CD4-positive, alpha-beta T cell treated with Interleukin-10 for 1 hour (primary cell): Measurements from ENCODE around the gene MAP3K20.
"Not testable (repeated sequence)": the region's sequence is repeated elsewhere in the genome, so short reads cannot be mapped to it uniquely, and the experiment has no call there.

ENCODE experiments used
- DNase-seq: peaks from one replicate; pipeline ENCODE4 v3.0.0-alpha.2; 2020

Gene MAP3K20

GRCh38 chr2:173075781-173076580 lies at the start of gene MAP3K20:
Gene MAP3K20, plus strand, starts transcription at chr2:173075846. Its CDS starts 15,186 bp downstream, at chr2:173091032.
- peak; percentile 39 for DNase-seq

- no peak for DNase-seq
These were observed 49.2 kb upstream of the MAP3K20 start for GRCh38 chr2:173026479-173026878.

- DNase-seq, result peak; percentile 75
These were observed 48.2 kb upstream of the MAP3K20 start for GRCh38 chr2:173027181-173028128.

- DNase-seq, result no peak
These were observed 47.5 kb upstream of the MAP3K20 start for GRCh38 chr2:173028141-173028540.

GRCh38 chr2:173028671-173029070 lies 47.0 kb upstream of the MAP3K20 start:
- no peak for DNase-seq

- DNase-seq, result no peak
These were observed 44.8 kb upstream of the MAP3K20 start for GRCh38 chr2:173030561-173031490.

GRCh38 chr2:173032032-173032431 lies 43.6 kb upstream of the MAP3K20 start:
- DNase-seq, result no peak

- no peak for DNase-seq
These were observed 42.6 kb upstream of the MAP3K20 start for GRCh38 chr2:173033084-173033483.

GRCh38 chr2:173034143-173034542 lies 41.5 kb upstream of the MAP3K20 start:
- no peak for DNase-seq

GRCh38 chr2:173037245-173038120 lies 38.2 kb upstream of the MAP3K20 start:
- no peak for DNase-seq

GRCh38 chr2:173038257-173038656 lies 37.4 kb upstream of the MAP3K20 start:
- not testable (repeated sequence) for DNase-seq

GRCh38 chr2:173040729-173041128 lies 34.9 kb upstream of the MAP3K20 start:
- no peak for DNase-seq

- DNase-seq, result peak; percentile 22
These were observed 32.2 kb upstream of the MAP3K20 start for GRCh38 chr2:173043476-173043875.

GRCh38 chr2:173043897-173044519 lies 31.6 kb upstream of the MAP3K20 start:
- no peak for DNase-seq

- no peak for DNase-seq
These were observed 31.0 kb upstream of the MAP3K20 start for GRCh38 chr2:173044686-173045085.

GRCh38 chr2:173045181-173045580 lies 30.5 kb upstream of the MAP3K20 start:
- no peak for DNase-seq

GRCh38 chr2:173048522-173048896 lies 27.1 kb upstream of the MAP3K20 start:
- DNase-seq, result no peak

- DNase-seq, result no peak
These were observed 26.6 kb upstream of the MAP3K20 start for GRCh38 chr2:173048897-173049661.

- no peak for DNase-seq
These were observed 25.8 kb upstream of the MAP3K20 start for GRCh38 chr2:173049831-173050230.

- no peak for DNase-seq
These were observed 25.0 kb upstream of the MAP3K20 start for GRCh38 chr2:173050684-173051083.
